HG03280 (cell line): ENCODE data around the gene FAM13C.
"Not testable (repeated sequence)": the region's sequence is repeated elsewhere in the genome, so short reads cannot be mapped to it uniquely, and the experiment has no call there.

Source experiments
- ATAC-seq: cut with Tn5 transposase; IDR thresholded peaks from one replicate; pipeline ENCODE4 v1.9.1; 2021; ENCODE audit warnings: mild to moderate bottlenecking, moderate library complexity; ENCODE audit not compliant: unreplicated experiment

Gene FAM13C

GRCh38 chr10:59279991-59280505, 82.3 kb downstream of the FAM13C start:
- ATAC-seq = no peak

DNA sequence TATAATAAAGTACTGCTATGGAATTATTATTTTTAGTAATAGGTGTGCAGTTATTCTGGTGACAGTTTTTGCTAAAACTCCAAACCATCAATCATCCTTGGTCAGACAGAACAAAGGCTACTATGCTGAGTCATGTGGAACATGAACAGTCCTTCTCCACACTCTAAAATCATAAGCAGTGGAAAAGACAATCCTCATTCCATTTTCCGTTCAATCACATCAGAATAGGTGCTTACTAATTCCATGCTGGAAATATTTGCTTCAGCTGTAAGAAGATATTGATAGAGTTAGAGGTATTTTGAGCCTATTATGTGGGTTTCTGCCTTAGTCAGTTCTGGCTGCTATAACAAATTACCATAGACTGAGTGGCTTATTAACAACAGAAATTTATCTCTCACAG, 82.9 kb downstream of the FAM13C start:
- ATAC-seq = no peak

DNA sequence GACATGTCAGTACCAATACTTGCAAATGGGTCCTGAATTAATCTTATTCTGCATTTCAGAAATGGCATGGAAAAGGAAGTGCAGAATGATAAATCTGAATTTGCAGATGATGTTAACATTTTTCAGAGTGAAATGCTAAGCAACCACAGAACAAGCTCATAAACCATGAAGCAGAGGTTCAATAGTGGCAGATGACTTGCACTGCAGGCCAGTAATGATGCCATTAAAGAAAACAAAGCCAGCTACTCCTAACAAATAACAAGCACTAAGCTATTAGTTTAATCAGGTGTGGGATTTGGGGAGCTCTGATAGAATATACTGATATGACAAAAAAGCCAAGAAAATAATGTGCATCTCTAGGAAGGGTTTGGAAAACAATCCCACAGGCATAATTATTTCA, 85.4 kb downstream of the FAM13C start:
- no peak for ATAC-seq

- no peak for ATAC-seq
Measured at GRCh38 chr10:59276133-59276532, 86.2 kb downstream of the FAM13C start.

DNA sequence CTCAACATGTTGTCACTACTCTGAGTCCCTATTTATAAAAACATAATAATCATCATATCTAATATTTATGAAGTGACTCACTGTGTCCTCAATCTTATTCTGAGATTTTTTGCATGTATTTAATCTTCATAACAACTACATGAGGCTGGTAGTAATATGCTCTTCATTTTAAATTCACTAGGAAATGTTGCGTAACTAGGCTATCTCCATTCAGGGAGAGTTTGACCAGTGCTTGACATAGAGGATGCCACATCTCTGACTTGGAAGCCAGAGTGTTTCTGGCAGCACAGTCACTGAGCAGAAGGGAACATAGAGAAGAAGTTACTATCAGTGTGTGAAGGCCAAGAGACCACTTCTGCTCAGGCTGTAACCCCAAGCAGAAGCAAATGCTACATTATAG, 88.9 kb downstream of the FAM13C start:
- ATAC-seq = no peak

DNA sequence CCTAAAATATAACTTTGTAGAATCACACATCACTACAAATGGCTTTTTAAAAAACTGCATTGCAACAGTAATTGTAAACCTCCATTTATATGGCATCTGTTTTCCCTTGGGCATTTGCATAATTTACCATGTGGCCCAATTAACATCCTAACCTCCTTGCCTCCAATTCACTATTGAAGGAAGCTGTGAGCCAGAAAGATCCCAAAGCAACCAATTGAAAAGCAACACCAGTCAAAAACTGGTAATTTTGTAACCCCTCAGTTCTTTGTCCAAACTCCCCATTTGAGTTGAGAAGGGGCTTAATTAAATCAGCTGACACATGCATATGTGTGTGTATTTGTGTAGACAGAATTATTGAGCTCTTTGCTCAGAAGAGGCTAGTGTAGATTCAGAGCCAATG, 90.3 kb downstream of the FAM13C start:
- no peak for ATAC-seq

- no peak for ATAC-seq
Measured at GRCh38 chr10:59271160-59271559, 91.2 kb downstream of the FAM13C start.

GRCh38 chr10:59270492-59270891, 91.9 kb downstream of the FAM13C start:
- ATAC-seq = no peak

- no peak for ATAC-seq
Measured at GRCh38 chr10:59269651-59270050, 92.7 kb downstream of the FAM13C start.

GRCh38 chr10:59268460-59268859, 93.9 kb downstream of the FAM13C start:
- no peak for ATAC-seq

DNA sequence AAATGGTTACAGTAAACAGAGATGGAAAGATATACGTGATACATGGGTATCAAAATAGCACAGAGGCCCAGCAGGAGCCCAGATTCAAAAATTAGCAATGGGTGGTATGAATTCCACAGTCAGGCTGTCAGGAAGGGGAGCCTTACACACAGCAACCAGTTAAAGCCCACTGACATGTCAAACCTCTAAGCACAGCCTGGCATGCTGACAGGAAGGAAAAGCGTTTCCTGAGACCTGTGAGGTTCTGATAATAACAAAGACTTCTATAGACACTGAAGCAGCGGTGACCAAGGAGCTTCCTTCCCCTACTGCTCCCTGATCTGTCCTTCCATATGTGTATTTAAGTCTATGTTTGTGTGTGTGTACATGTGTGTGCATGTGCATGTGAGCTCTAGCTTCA, 96.0 kb downstream of the FAM13C start:
- ATAC-seq = no peak

GRCh38 chr10:59265141-59265540, 97.2 kb downstream of the FAM13C start:
- no peak for ATAC-seq

DNA sequence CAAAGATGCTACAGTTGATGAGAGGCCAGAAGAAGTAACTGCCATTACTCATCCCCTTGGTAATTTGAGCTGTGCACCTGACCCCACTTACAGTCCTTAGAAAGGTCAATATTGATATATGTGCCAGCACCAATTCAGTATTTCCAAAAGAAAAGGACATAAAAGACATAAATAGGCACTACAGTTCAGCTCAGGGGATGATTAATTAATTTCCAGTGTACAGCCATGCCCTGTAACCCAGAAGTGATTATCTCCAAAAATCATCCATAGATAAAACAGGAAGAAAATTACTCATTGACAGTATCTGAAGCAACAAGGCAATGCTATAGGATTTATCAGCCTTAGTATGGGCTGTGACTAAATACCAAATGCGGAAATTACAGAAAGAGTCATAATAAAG, 103.5 kb downstream of the FAM13C start:
- no peak for ATAC-seq

- no peak for ATAC-seq
Measured at GRCh38 chr10:59257224-59257623, 105.1 kb downstream of the FAM13C start.

DNA sequence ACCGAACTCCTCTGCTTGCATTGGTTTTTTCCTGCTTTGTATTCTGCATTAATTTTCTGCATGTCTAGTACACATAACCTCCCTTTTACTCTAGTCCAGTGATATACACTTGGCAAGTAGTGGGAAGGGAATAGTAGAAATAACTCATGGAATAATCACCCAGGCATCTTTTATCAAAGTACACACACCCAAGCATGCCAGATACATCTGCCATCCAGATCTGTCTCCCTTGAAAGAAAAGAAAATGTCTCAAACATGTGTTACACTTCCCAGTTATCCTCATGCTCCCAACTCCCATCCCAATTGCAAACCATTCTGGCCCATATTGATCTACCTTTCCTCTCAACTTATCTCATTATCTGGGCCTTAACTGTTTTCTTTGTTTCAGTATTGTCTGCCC, 106.9 kb downstream of the FAM13C start:
- ATAC-seq = no peak

DNA sequence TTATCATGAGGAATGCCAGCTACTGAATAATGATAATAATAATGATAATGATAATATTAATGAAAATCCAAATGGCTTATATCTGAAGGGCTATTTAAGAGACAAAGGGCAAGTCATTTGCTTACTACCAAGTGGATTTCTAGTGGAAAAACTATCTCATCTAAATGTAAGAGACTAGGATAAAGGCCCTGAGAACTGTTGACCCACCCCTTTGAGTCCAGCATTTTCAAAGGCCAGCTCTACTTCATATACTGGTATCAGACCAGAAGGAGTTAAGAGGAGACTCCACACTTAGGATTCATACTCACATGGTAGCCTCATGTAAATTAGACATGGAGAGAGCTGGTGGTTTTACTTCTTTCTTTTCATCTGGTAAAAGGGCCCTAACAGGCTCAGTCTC, 109.9 kb downstream of the FAM13C start:
- no peak for ATAC-seq

GRCh38 chr10:59245686-59246085, 116.7 kb downstream of the FAM13C start:
- no peak for ATAC-seq

GRCh38 chr10:59244871-59245270, 117.5 kb downstream of the FAM13C start:
- ATAC-seq = no peak

DNA sequence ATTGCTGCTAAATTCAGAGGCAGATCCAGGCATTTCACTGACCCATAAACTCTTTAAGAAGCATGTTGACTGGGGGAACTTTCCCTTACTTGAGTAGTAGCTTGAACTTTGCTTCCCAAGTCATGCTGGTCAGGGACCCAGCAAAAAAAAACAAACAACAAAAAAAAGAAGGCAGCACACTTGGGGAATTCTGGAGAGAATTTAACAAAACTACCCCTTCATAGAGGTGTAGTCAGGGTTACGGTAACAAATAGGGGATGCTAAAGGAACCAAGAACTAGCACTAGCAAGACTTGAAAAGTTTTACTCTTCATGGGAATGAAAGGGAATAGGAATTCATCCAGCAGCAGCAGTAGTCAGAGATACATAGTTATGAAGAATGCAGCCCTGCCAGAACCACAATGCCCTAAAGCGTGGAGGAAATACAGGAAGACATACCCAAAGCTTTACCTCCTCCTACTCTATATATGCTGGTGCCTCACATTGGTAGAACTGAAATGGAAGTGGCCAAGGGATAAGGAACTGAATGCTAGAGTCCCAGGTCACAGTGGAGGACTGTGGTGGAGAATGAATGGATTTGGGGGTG, 118.6 kb downstream of the FAM13C start:
- no peak for ATAC-seq

DNA sequence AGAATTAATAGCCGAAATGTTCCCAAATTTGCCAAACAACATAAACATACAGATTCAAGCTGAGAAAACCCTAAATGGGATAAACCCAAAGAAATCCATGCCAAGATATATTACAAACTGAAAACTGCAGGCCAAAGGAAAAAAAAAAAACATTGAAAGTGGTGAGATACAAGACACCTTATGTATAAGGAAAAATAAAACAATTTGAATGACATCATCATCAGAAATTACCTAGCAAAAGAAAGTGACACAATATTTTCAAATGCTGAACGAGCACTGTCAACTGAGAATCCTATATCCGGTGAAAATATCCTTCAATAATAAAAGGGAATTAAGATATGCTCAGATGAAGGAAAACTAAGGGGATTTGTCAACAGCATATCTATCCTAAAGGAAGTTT, 119.4 kb downstream of the FAM13C start:
- no peak for ATAC-seq

DNA sequence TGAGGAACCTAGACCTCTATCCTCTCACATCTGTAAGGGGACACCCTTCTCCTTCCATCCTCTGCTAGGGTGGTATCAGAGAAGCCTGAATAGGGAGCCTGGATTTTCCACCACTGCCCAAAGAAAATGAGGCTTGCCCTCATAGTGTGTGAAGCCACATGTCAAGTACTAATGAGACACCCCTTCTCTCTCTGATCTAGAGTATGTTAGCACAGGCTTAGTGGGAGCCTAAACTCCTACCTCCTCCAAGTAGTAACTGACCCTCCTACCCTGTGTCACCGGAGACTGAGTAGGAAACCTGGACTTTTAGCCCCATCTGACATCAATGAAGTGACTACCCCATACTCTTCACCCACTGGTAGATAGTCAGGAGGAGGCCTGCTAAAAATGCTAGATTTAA, 120.3 kb downstream of the FAM13C start:
- ATAC-seq = no peak

GRCh38 chr10:59240582-59241183, 121.7 kb downstream of the FAM13C start:
- ATAC-seq = no peak

GRCh38 chr10:59239108-59239507, 123.2 kb downstream of the FAM13C start:
- not testable (repeated sequence) for ATAC-seq
